ENCODE data around the gene SORD.

- TF ChIP-seq CTCF (conservative IDR thresholded peaks at IDR 0.05) (no peak), ZFX (IDR thresholded peaks at IDR 0.05) (no peak)
Observed at GRCh38 chr15:45021348-45021747, 1.6 kb upstream of the SORD start.
